ENCODE data around the gene FAM13A. TPM values are rescaled to one million over a fixed set of nuclear protein-coding genes. Genes with fewer than 3 reads are reported as not detected.

Gene FAM13A
- total and polyA plus RNA-seq, 2 of the 13 experiments (the other 11 are each of a cell fraction or from before 2014, with no cell fraction given) = 1.2 to 36.2 TPM

DNA sequence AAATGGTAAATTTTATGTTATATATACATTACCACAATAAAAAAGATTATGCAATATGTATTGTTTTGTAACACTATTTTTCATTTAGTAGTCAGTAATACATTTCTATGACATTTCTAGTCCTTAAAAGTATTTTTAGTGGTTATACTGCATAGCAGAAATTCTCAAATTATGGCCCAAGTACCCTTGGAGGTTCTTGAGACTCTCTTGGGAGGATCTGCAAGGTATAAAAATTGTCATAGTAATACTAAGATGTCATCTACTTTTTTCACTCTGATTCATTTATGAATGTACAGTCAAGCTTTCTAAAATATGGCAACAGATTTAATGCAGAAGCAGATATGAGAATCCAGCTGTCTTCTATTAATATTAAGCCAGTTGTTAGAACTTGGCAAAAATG, 220.8 kb downstream of the FAM13A start:
- Histone ChIP-seq H3K9ac (ENCODE audit: insufficient read depth, low read depth, low read length) (no peak overlapping the region), H3K27me3 (ENCODE audit: control insufficient read depth in 1 of 2, insufficient read depth in 2 of 2, low read length in 2 of 2) (no peaks in the 10 kb centered on the region), H3K79me2 (ENCODE audit: insufficient read depth, low read length) (no peaks in the 10 kb centered on the region), H3K4me2 (ENCODE audit: low read depth, low read length) (no peak overlapping the region), H3K36me3 (replicated peaks in 1 of 2; ENCODE audit: control insufficient read depth in 1 of 2, insufficient read depth in 2 of 2, low read length in 2 of 2) (no peaks in the 10 kb centered on the region), H4K20me1 (ENCODE audit: insufficient read depth, low read length) (no peaks in the 10 kb centered on the region), H3K27ac (ENCODE audit: extremely low read length, insufficient read depth, low read length) (no peak overlapping the region), H3K4me3 (replicated peaks in 1 of 3; ENCODE audit: insufficient read depth in 1 of 3, low read depth in 2 of 3, low read length in 3 of 3) (no peak overlapping the region), H3K9me3 (ENCODE audit: low read length) (no peaks in the 10 kb centered on the region), H2AFZ (ENCODE audit: low read length) (no peak overlapping the region), H3K4me1 (ENCODE audit: insufficient read depth, low read length) (peaks cover 8% of the 10 kb centered on the region; the same call in 1 of the 2 replicates)
- ChIA-PET CTCF (ENCODE audit: low intra/inter-chr PET ratio, low total read pairs) (no interaction called here), POLR2A (no interaction called here)
- ATAC-seq (no peak), DNase-seq (ENCODE audit: low spot score) (no peak), FAIRE-seq (no peak)
- in situ Hi-C loops (cut with HindIII; ENCODE audit: extremely low pct_ligation_motif_present, low pct_unique_long_range_greater_than_20kb) = no loop called here
- BruUV-seq (replicated peaks) = no TSS peak
- TF ChIP-seq NFRKB (IDR thresholded peaks at IDR 0.05) = no peak
- TF ChIP-seq, protein P1, sequence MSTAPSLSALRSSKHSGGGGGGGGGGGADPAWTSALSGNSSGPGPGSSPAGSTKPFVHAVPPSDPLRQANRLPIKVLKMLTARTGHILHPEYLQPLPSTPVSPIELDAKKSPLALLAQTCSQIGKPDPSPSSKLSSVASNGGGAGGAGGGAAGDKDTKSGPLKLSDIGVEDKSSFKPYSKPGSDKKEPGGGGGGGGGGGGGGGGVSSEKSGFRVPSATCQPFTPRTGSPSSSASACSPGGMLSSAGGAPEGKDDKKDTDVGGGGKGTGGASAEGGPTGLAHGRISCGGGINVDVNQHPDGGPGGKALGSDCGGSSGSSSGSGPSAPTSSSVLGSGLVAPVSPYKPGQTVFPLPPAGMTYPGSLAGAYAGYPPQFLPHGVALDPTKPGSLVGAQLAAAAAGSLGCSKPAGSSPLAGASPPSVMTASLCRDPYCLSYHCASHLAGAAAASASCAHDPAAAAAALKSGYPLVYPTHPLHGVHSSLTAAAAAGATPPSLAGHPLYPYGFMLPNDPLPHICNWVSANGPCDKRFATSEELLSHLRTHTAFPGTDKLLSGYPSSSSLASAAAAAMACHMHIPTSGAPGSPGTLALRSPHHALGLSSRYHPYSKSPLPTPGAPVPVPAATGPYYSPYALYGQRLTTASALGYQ (CRISPR knock-in tag; IDR thresholded peaks at IDR 0.05) = no peak
- intact Hi-C loops (cut with micrococcal nuclease; ENCODE audit: unreplicated experiment) = no loop called here

DNA sequence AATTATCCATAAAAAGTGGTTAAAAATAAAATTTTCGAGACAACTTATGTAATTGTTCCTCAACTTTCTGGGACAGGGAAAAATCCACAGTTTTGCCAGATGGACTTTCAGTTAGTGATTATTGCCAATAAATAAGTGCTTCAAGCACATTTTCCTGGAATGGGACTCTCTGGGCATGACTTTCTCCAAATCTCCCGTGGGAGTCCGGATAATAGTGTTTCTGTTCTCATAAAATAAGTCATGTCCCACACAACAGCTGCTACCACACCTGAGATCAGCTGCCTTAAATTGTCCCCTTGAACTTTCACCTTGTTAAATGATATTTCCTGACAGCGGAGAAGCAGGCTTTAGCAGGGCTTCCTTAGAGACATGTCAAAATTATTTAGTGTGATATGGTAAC, 226.0 kb downstream of the FAM13A start:
- POLR2A ChIA-PET = no interaction called here
- H3K27me3 ChIP-seq (ENCODE audit: control insufficient read depth in 1 of 2, insufficient read depth in 2 of 2, low read length in 2 of 2) = no peaks in the 10 kb centered on the region; a peak in 1 of 5 replicates
- 25% methylated on average over 4 of the region's 4 CpGs for WGBS (ENCODE audit: low lambda C conversion rate)
- H3K36me3 ChIP-seq (replicated peaks in 1 of 2; ENCODE audit: control insufficient read depth in 1 of 2, insufficient read depth in 2 of 2, low read length in 2 of 2) = no peaks in the 10 kb centered on the region
- no peak for DNase-seq (ENCODE audit: low spot score)
- no peak overlapping the region for H3K4me2 ChIP-seq (ENCODE audit: low read depth, low read length)
- ATAC-seq = no peak
- H2AFZ ChIP-seq (ENCODE audit: low read length) = no peak overlapping the region
- no peaks in the 10 kb centered on the region for H3K9me3 ChIP-seq (ENCODE audit: low read length)
- no peaks in the 10 kb centered on the region for H4K20me1 ChIP-seq (ENCODE audit: insufficient read depth, low read length)
- peaks cover 18% of the 10 kb centered on the region; the same call in 1 of the 2 replicates for H3K4me1 ChIP-seq (ENCODE audit: insufficient read depth, low read length)
- H3K4me3 ChIP-seq (replicated peaks in 1 of 3; ENCODE audit: insufficient read depth in 1 of 3, low read depth in 2 of 3, low read length in 3 of 3) = no peak overlapping the region
- intact Hi-C loops (cut with micrococcal nuclease; ENCODE audit: unreplicated experiment) (no loop called here), in situ Hi-C loops (cut with HindIII; ENCODE audit: extremely low pct_ligation_motif_present, low pct_unique_long_range_greater_than_20kb) (no loop called here)
- BruUV-seq (replicated peaks) = no TSS peak
- CTCF ChIA-PET (ENCODE audit: low intra/inter-chr PET ratio, low total read pairs) = no interaction called here
- no peak for FAIRE-seq
- no peak overlapping the region for H3K9ac ChIP-seq (ENCODE audit: insufficient read depth, low read depth, low read length)
- H3K79me2 ChIP-seq (ENCODE audit: insufficient read depth, low read length) = no peaks in the 10 kb centered on the region
- H3K27ac ChIP-seq (ENCODE audit: extremely low read length, insufficient read depth, low read length) = no peak overlapping the region
- TF ChIP-seq AGO2 (optimal IDR thresholded peaks at IDR 0.05; ENCODE audit: low read depth, low read length) (no peak), ZBTB20 (CRISPR knock-in tag; IDR thresholded peaks at IDR 0.05; ENCODE audit: borderline replicate concordance, low read depth) (no peak), NR2F2 (IDR thresholded peaks at IDR 0.05; ENCODE audit: borderline replicate concordance, low read depth) (no peak), ZNF34 (CRISPR knock-in tag; IDR thresholded peaks at IDR 0.05; ENCODE audit: borderline replicate concordance) (no peak), ARHGAP35 (CRISPR knock-in tag; IDR thresholded peaks at IDR 0.05; ENCODE audit: borderline replicate concordance) (no peak), MLLT10 (CRISPR knock-in tag; IDR thresholded peaks at IDR 0.05) (no peak), ELF1 (CRISPR knock-in tag; IDR thresholded peaks at IDR 0.05) (no peak), SAFB2 (CRISPR knock-in tag; IDR thresholded peaks at IDR 0.05; ENCODE audit: borderline replicate concordance, low read depth) (no peak), ZNF143 (CRISPR knock-in tag; IDR thresholded peaks at IDR 0.05) (no peak)
- TF ChIP-seq, protein P2, sequence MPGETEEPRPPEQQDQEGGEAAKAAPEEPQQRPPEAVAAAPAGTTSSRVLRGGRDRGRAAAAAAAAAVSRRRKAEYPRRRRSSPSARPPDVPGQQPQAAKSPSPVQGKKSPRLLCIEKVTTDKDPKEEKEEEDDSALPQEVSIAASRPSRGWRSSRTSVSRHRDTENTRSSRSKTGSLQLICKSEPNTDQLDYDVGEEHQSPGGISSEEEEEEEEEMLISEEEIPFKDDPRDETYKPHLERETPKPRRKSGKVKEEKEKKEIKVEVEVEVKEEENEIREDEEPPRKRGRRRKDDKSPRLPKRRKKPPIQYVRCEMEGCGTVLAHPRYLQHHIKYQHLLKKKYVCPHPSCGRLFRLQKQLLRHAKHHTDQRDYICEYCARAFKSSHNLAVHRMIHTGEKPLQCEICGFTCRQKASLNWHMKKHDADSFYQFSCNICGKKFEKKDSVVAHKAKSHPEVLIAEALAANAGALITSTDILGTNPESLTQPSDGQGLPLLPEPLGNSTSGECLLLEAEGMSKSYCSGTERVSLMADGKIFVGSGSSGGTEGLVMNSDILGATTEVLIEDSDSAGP (CRISPR knock-in tag; IDR thresholded peaks at IDR 0.05; ENCODE audit: borderline replicate concordance) = no peak
- TF ChIP-seq, protein P3, sequence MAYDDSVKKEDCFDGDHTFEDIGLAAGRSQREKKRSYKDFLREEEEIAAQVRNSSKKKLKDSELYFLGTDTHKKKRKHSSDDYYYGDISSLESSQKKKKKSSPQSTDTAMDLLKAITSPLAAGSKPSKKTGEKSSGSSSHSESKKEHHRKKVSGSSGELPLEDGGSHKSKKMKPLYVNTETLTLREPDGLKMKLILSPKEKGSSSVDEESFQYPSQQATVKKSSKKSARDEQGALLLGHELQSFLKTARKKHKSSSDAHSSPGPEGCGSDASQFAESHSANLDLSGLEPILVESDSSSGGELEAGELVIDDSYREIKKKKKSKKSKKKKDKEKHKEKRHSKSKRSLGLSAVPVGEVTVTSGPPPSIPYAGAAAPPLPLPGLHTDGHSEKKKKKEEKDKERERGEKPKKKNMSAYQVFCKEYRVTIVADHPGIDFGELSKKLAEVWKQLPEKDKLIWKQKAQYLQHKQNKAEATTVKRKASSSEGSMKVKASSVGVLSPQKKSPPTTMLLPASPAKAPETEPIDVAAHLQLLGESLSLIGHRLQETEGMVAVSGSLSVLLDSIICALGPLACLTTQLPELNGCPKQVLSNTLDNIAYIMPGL (CRISPR knock-in tag; IDR thresholded peaks at IDR 0.05; ENCODE audit: borderline replicate concordance in 1 of 2, low read depth in 1 of 2) = no peak
